CD4-positive, alpha-beta T cell treated with Interleukin-6 for 4 hours (primary cell): ENCODE results near the gene ALG9.

Experiments
- DNase-seq: peaks from one replicate; pipeline ENCODE4 v3.0.0-alpha.2; 2020; ENCODE audit warnings: mixed read lengths

ALG9 gene

GRCh38 chr11:111879637-111879960 lies 8.2 kb upstream of the ALG9 start:
- DNase-seq, result no peak

DNA sequence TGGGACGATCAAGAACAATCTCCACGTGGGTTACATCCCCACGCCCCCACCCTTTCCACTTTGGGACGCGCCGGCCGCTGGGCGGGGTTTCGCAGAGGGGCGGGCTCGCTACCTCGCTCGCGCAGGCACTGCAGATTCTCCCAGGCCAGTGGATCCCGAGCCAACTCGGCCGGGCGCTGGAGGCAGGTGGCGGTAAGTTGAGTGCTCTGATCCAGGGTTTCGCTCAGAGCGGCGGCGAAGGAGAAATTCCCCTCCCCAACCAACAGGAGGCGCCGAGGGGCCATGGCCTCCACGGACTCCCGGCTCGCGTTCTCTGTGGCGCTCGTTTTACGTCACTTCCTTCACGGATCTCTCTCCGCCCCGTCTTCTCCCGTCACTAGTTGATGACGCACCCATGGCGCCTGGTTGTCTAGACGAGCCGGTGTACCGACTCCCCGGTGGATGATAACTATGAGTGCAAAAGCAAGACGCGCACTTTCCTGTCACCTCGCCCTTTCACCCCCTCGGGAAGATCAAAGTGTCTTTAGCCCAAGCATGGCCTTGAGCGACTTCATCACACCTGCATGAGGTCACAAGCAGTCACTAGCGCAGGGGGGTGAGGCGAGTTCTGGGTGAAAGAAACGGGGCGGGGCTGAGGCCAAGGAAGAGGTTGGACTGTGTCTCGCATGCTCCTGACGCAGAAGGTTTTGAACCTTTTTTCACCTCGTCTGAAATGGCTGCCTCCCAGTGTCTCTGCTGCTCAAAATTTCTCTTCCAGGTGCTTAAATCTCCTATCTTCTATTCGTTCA lies 7.7 kb upstream of the ALG9 start, which contains the start of the genes CFAP68 and FDXACB1:
TSS of gene CFAP68 (plus strand) at position 693 of the 788 bp plus-strand sequence. CDS start at position 713, 20 bp downstream.
TSS of gene FDXACB1 (minus strand) at position 317 of the 788 bp plus-strand sequence. CDS start at position 284, 33 bp downstream.
- DNase-seq, result peak; percentile 94

DNA sequence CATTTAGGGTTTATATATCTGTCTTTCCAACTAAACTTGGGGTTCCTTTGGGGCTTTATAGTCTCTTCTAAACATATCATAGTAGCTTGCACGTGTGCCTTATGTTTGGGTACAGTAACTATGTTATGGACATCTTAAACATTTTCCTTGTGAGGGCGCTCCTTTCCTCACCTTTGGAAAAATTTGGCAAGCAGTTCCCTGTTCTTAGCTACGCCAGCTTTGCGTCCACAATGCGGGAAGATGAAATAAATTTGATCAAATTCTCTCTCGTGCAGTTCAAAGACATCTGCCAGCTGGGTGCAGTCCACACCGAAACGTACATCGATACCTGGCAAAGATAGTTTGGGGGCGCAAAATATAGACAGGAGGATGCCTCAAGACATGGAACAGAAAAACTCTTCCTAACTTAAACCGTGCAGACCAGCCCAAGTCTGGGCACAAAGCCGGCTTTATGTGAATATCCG lies 7.0 kb upstream of the ALG9 start:
- DNase-seq, result no peak

- DNase-seq, result no peak
Measured at GRCh38 chr11:111871693-111872161, 346 bp upstream of the ALG9 start.

GRCh38 chr11:111870522-111870885 lies 877 bp downstream of the ALG9 start:
- DNase-seq, result no peak

DNA sequence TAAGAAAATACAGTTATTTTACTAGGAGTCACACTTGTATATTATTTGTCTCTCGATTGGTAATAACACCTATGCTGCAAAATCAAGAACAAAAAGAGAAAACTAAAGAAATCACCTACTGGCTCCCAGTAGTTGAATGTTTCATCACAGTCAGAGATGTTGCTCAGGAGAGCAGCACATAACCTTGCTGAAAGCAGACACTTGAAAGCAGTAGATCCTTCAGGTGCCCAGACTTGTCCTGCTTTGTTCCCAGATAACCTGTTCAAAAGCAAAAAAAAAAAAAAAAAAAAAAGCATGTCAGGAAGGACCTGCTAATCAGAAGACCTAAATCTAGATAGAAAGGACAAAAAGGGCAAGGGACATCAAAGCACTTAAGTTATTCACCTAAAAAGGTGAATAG lies 1.3 kb downstream of the ALG9 start:
- DNase-seq, result no peak

GRCh38 chr11:111860257-111860656 lies 11.1 kb downstream of the ALG9 start:
- no peak for DNase-seq

DNA sequence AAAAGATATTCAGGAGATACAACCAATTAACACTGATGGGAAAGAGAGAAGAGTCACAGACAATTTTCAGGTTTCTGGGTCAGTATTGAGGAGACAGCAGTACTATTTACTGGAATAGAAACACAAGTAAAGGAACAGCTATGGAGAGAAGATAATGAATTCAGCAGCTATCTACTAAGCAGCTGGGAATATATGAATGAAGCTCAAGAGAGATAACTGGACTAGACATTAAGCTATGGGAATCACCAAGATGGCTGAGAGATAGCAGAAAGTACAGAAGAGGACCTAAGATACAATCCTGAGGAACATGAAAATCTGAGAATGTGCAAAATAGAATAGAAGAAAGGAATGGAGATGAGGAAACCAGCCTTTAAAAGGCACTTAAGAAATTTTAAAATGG lies 15.9 kb downstream of the ALG9 start:
- DNase-seq, result no peak

- no peak for DNase-seq
Measured at GRCh38 chr11:111852103-111852502, 19.3 kb downstream of the ALG9 start.

GRCh38 chr11:111851636-111852035 lies 19.7 kb downstream of the ALG9 start:
- DNase-seq, result no peak

GRCh38 chr11:111851067-111851466 lies 20.3 kb downstream of the ALG9 start:
- DNase-seq, result no peak

GRCh38 chr11:111849631-111850030 lies 21.8 kb downstream of the ALG9 start:
- DNase-seq, result no peak

- no peak for DNase-seq
Measured at GRCh38 chr11:111846636-111847035, 24.7 kb downstream of the ALG9 start.

DNA sequence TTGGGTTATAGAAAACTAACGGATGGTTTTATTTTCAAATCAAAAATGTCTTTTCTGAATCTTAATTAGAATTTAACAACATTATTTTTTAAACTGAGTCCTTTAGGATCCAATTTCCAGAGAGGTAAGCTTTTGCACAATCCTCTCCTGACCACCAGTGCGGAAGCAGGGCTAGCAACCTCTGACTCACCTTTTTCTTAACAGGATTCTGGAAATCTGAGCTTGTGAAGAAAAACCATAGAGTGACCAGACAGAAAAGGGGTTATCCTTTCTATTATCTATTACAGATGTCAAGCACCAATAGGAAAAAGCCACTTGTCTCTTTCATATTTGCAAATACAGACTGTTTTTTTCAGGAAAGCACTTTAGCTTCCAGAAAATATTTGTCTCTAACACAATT lies 25.3 kb downstream of the ALG9 start:
- no peak for DNase-seq

DNA sequence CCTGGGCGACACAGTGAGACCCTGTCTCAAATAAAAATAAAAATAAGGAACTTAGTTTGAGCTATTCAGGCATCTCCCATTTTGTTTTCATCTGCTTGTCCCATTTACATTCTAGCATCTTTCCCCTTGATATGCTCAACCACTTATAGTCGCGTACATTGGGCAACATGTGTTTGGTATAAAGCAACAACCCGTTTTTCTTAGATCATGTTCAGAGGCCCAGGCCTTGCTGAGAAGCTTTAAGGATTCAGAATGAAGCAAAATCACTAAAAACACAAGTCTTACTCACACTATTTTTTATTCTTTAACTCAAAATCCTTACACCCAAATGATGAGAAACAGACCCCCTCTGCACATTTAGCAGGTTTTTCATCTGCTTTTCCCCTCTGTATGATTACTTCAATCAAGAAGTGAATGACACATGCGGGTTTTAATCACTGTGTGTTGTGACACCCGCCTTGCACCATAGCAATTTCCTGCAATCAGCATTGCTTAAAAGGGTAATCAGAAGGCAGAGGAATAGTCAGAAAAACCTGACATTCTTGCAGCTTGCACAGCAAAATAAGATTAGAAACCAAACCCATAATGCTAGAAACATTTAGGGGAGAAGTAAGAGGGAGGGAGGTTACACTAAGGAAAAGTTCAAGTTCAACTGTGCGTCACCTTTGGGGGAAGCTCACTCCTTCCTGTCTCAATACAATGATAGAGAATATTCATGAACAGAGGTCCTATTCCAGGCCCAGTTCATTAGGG lies 25.9 kb downstream of the ALG9 start:
- DNase-seq, result no peak

GRCh38 chr11:111843661-111844060 lies 27.7 kb downstream of the ALG9 start:
- DNase-seq, result no peak

DNA sequence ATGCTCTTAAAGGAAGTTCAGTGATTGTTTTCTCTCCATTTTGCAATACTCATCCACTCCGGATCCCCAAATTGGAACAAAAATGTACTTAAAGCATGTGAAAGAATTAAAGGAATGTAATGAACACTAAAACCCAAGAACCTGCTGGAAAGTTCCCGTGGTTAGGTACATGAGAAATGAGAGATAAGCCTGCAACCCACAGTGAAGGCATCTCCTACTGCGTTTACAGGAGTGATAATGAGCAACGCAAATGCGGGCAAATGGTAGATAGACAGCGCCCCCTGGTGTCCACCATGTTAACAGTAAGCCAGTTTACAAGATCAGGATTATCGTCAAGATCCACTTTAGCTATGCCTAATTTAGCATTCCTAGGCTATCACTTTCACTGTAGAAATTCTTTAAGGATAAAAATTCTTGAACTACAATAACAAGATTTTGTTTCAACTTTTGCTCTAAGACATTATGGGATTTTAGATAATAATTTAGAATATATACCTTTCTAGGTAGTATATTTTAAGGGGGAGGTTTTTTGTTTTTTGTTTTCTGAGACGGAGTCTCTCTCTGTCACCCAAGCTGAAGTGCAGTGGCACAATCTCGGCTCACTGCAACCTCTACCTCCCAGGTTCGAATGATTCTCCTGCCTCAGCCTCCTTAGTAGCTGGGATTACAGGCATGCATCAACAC lies 29.9 kb downstream of the ALG9 start:
- DNase-seq, result peak; percentile 90

DNA sequence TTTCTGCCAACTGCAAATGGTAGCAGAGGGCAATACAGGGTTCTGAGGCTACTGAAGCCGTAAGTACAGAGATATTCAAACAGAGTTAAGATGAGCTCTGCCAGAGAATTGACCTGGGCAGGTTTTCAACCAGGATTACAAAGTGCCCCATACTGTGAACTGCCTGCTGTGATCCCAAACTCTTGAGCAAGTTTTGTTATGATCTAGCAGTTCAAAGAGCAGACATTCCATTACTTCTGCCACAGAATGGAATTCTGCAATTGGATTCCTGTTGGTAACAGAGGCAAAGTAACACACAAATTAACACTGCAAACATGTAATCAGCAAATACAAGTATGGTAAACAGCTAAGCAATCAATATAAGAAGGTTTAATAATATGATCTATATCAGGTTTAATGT lies 31.2 kb downstream of the ALG9 start:
- DNase-seq, result no peak

DNA sequence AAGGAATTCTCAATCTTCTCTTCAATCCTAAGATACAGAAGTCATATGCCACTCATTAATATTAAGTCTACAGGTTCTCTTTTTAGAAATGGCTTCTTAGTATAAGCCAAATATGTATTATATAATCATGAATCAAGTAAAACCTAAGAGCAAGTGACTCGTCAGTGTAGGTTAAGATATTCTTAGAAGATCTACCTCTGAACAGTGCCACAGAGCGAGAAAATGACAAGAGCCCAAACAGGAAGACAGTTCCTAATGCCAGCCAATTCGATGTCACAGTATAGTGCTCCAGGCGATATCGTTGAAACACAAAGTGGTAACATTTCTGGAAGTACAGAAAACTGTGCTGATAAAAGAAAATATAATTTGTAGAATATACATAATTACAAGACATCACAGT lies 33.3 kb downstream of the ALG9 start:
- DNase-seq, result no peak

DNA sequence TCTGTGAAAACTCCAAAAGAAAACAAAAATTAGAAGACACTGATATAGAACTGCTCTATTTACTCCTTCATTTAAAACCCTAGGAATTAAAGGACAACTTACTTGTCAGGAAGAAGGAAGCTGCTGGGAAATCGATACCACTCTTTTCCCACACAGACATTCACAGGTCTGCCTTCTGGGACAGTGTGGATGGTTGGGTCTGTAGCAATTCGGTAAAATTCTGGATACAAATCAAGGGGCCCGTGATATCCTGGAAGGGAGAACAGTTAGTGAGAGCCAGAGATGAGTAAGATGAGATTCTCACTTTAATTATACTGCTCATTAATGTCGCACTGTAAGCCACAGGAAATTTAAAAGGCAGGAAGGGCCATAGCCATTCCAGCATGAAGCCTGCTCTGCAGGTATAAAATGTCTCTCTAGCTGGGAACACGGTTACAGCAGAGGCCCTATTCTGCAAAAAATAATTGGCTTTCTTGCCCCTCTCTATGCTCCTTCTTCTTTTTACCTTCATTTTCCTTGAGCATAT lies 34.0 kb downstream of the ALG9 start:
- no peak for DNase-seq

- no peak for DNase-seq
Measured at GRCh38 chr11:111836721-111837120, 34.7 kb downstream of the ALG9 start.

- DNase-seq, result no peak
Measured at GRCh38 chr11:111836162-111836561, 35.2 kb downstream of the ALG9 start.

DNA sequence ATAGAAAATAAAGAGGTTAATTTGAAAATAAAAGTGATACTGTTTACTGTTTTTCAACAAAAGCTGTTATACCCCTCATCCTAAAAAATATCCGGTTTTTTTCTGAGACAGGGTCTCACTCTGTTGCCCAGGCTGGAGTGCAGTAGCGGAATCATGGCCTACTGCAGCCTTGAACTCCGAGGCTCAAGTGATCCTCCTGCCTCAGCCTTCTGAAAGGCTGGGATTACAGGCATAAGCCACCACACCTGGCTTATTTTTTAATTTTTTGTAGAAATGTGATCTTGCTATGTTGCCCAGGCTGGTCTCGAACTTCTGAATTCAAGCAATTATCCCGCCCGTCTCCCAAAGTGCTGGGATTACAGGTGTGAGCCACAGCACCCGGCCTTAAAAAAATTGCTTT lies 35.7 kb downstream of the ALG9 start:
- no peak for DNase-seq
